Measurements from ENCODE around the gene DENND5A. TPM values are rescaled to one million over a fixed set of nuclear protein-coding genes. Genes with fewer than 3 reads are reported as not detected.
"Not testable (repeated sequence)": the region's sequence is repeated elsewhere in the genome, so short reads cannot be mapped to it uniquely, and the experiment has no call there.

The DENND5A gene
- total RNA-seq, 1 donor from 2014 or later = 61.6 TPM

- Mint-ChIP-seq H3K27me3 (ENCODE audit: low read depth) (no peaks in the 10 kb centered on the region), H3K4me1 (ENCODE audit: low read depth) (peaks cover 6% of the 10 kb centered on the region), H3K36me3 (ENCODE audit: low read depth) (peaks cover 5% of the 10 kb centered on the region), H3K9me3 (no peaks in the 10 kb centered on the region), H3K4me3 (ENCODE audit: low read depth) (no peak overlapping the region), H3K27ac (no peak overlapping the region)
- intact Hi-C loops (cut with micrococcal nuclease) = no loop called here
- DNase-seq (ENCODE audit: low spot score) = no peak
Measured at GRCh38 chr11:9222654-9223053, 42.5 kb downstream of the DENND5A start.

- H3K4me3 Mint-ChIP-seq (ENCODE audit: low read depth); DNase-seq (ENCODE audit: low spot score); H3K27ac Mint-ChIP-seq; H3K9me3 Mint-ChIP-seq; H3K36me3 Mint-ChIP-seq (ENCODE audit: low read depth); intact Hi-C loops (cut with micrococcal nuclease); H3K27me3 Mint-ChIP-seq (ENCODE audit: low read depth): not testable (repeated sequence)
- H3K4me1 Mint-ChIP-seq (ENCODE audit: low read depth) = peaks cover 10% of the 10 kb centered on the region
Measured at GRCh38 chr11:9220853-9221252, 44.3 kb downstream of the DENND5A start.

- H3K4me1 Mint-ChIP-seq (ENCODE audit: low read depth) = peaks cover 20% of the 10 kb centered on the region
- intact Hi-C loops (cut with micrococcal nuclease) = no loop called here
- H3K4me3 Mint-ChIP-seq (ENCODE audit: low read depth) = no peak overlapping the region
- no peak for DNase-seq (ENCODE audit: low spot score)
- no peak overlapping the region for H3K27ac Mint-ChIP-seq
- peaks cover 5% of the 10 kb centered on the region for H3K36me3 Mint-ChIP-seq (ENCODE audit: low read depth)
- no peaks in the 10 kb centered on the region for H3K9me3 Mint-ChIP-seq
- H3K27me3 Mint-ChIP-seq (ENCODE audit: low read depth) = no peaks in the 10 kb centered on the region
Measured at GRCh38 chr11:9219572-9219971, 45.6 kb downstream of the DENND5A start.

- H3K36me3 Mint-ChIP-seq (ENCODE audit: low read depth) = peaks cover 5% of the 10 kb centered on the region
- H3K4me3 Mint-ChIP-seq (ENCODE audit: low read depth) = no peak overlapping the region
- DNase-seq (ENCODE audit: low spot score) = no peak
- no peaks in the 10 kb centered on the region for H3K27me3 Mint-ChIP-seq (ENCODE audit: low read depth)
- H3K27ac Mint-ChIP-seq = no peak overlapping the region
- H3K9me3 Mint-ChIP-seq = no peaks in the 10 kb centered on the region
- intact Hi-C loops (cut with micrococcal nuclease) = no loop called here
- H3K4me1 Mint-ChIP-seq (ENCODE audit: low read depth) = peaks cover 25% of the 10 kb centered on the region
Measured at GRCh38 chr11:9219115-9219514, 46.0 kb downstream of the DENND5A start.

GRCh38 chr11:9214765-9215164, 50.4 kb downstream of the DENND5A start:
- Mint-ChIP-seq H3K4me3 (ENCODE audit: low read depth) (no peak overlapping the region), H3K36me3 (ENCODE audit: low read depth) (peaks cover 8% of the 10 kb centered on the region), H3K27ac (no peak overlapping the region), H3K9me3 (peaks cover 6% of the 10 kb centered on the region), H3K27me3 (ENCODE audit: low read depth) (no peaks in the 10 kb centered on the region), H3K4me1 (ENCODE audit: low read depth) (peaks cover 57% of the 10 kb centered on the region)
- intact Hi-C loops (cut with micrococcal nuclease) = no loop called here
- DNase-seq (ENCODE audit: low spot score) = no peak

- peaks cover 3% of the 10 kb centered on the region for H3K36me3 Mint-ChIP-seq (ENCODE audit: low read depth)
- H3K4me3 Mint-ChIP-seq (ENCODE audit: low read depth) = no peak overlapping the region
- H3K9me3 Mint-ChIP-seq = peaks cover 6% of the 10 kb centered on the region
- no peaks in the 10 kb centered on the region for H3K27me3 Mint-ChIP-seq (ENCODE audit: low read depth)
- peaks cover 79% of the 10 kb centered on the region for H3K4me1 Mint-ChIP-seq (ENCODE audit: low read depth)
- H3K27ac Mint-ChIP-seq = peak overlapping the region; percentile 82
- no peak for DNase-seq (ENCODE audit: low spot score)
- intact Hi-C loops (cut with micrococcal nuclease) = loop anchor here (1.0 to 2.0 kb wide), 2 partner anchors 39 to 249 kb away; partner anchors contain the start of gene ZNF143
Measured at GRCh38 chr11:9211322-9211721, 53.8 kb downstream of the DENND5A start.

- peaks cover 75% of the 10 kb centered on the region for H3K4me1 Mint-ChIP-seq (ENCODE audit: low read depth)
- peak overlapping the region; percentile 80 for H3K27ac Mint-ChIP-seq
- H3K27me3 Mint-ChIP-seq (ENCODE audit: low read depth) = no peaks in the 10 kb centered on the region
- no peak for DNase-seq (ENCODE audit: low spot score)
- peaks cover 6% of the 10 kb centered on the region for H3K9me3 Mint-ChIP-seq
- intact Hi-C loops (cut with micrococcal nuclease) = loop anchor here (1.0 to 2.0 kb wide), 3 partner anchors 9 to 250 kb away; partner anchors contain the start of gene ZNF143
- peaks cover 3% of the 10 kb centered on the region for H3K36me3 Mint-ChIP-seq (ENCODE audit: low read depth)
- H3K4me3 Mint-ChIP-seq (ENCODE audit: low read depth) = no peak overlapping the region
Measured at GRCh38 chr11:9210922-9211320, 54.2 kb downstream of the DENND5A start.

- Mint-ChIP-seq H3K9me3 (peaks cover 6% of the 10 kb centered on the region), H3K27ac (peak overlapping the region; percentile 80), H3K4me3 (ENCODE audit: low read depth) (peak overlapping the region; percentile 38), H3K36me3 (ENCODE audit: low read depth) (peaks cover 7% of the 10 kb centered on the region), H3K27me3 (ENCODE audit: low read depth) (no peaks in the 10 kb centered on the region), H3K4me1 (ENCODE audit: low read depth) (peaks cover 73% of the 10 kb centered on the region)
- no peak for DNase-seq (ENCODE audit: low spot score)
- intact Hi-C loops (cut with micrococcal nuclease) = loop anchor here (1.0 to 2.0 kb wide), 2 partner anchors 8 to 250 kb away; partner anchors contain the start of gene ZNF143
Measured at GRCh38 chr11:9210224-9210921, 54.8 kb downstream of the DENND5A start.

- H3K36me3 Mint-ChIP-seq (ENCODE audit: low read depth) = peaks cover 12% of the 10 kb centered on the region
- H3K9me3 Mint-ChIP-seq; H3K27me3 Mint-ChIP-seq (ENCODE audit: low read depth); DNase-seq (ENCODE audit: low spot score): not testable (repeated sequence)
- peak overlapping the region; percentile 47 for H3K4me3 Mint-ChIP-seq (ENCODE audit: low read depth)
- intact Hi-C loops (cut with micrococcal nuclease) = loop anchor here (1.0 to 5.0 kb wide), 7 partner anchors 7 to 357 kb away; partner anchors contain the start of gene ZNF143
- H3K4me1 Mint-ChIP-seq (ENCODE audit: low read depth) = peaks cover 65% of the 10 kb centered on the region
- H3K27ac Mint-ChIP-seq = peak overlapping the region; percentile 80
Measured at GRCh38 chr11:9209604-9210003, 55.5 kb downstream of the DENND5A start.

- H3K36me3 Mint-ChIP-seq (ENCODE audit: low read depth) = peaks cover 19% of the 10 kb centered on the region
- intact Hi-C loops (cut with micrococcal nuclease) = loop anchor here (1.0 to 5.0 kb wide), 5 partner anchors 42 to 357 kb away; no protein-coding TSS in a partner anchor
- H3K4me3 Mint-ChIP-seq (ENCODE audit: low read depth) = peak overlapping the region; percentile 47
- H3K27ac Mint-ChIP-seq = peak overlapping the region; percentile 80
- H3K4me1 Mint-ChIP-seq (ENCODE audit: low read depth) = peaks cover 60% of the 10 kb centered on the region
- DNase-seq (ENCODE audit: low spot score) = no peak
- no peaks in the 10 kb centered on the region for H3K27me3 Mint-ChIP-seq (ENCODE audit: low read depth)
- peaks cover 6% of the 10 kb centered on the region for H3K9me3 Mint-ChIP-seq
Measured at GRCh38 chr11:9208726-9209501, 56.2 kb downstream of the DENND5A start.

GRCh38 chr11:9207229-9207628, 57.9 kb downstream of the DENND5A start:
- Mint-ChIP-seq H3K4me1 (ENCODE audit: low read depth) (peaks cover 69% of the 10 kb centered on the region), H3K36me3 (ENCODE audit: low read depth) (peaks cover 35% of the 10 kb centered on the region), H3K27ac (no peak overlapping the region), H3K27me3 (ENCODE audit: low read depth) (no peaks in the 10 kb centered on the region), H3K4me3 (ENCODE audit: low read depth) (no peak overlapping the region), H3K9me3 (peaks cover 6% of the 10 kb centered on the region)
- DNase-seq (ENCODE audit: low spot score) = no peak
- intact Hi-C loops (cut with micrococcal nuclease) = loop anchor here (5.0 kb wide), 2 partner anchors 40 to 155 kb away; no protein-coding TSS in a partner anchor

GRCh38 chr11:9206496-9206895, 58.7 kb downstream of the DENND5A start:
- Mint-ChIP-seq H3K9me3 (peaks cover 1% of the 10 kb centered on the region), H3K4me3 (ENCODE audit: low read depth) (no peak overlapping the region), H3K27ac (no peak overlapping the region), H3K4me1 (ENCODE audit: low read depth) (peaks cover 68% of the 10 kb centered on the region), H3K27me3 (ENCODE audit: low read depth) (no peaks in the 10 kb centered on the region), H3K36me3 (ENCODE audit: low read depth) (peaks cover 41% of the 10 kb centered on the region)
- DNase-seq (ENCODE audit: low spot score) = no peak
- intact Hi-C loops (cut with micrococcal nuclease) = loop anchor here (5.0 kb wide), 2 partner anchors 39 to 156 kb away; no protein-coding TSS in a partner anchor
